Activated effector memory CD4-positive, alpha-beta T cell treated with Interleukin-2 at 50 U/mL for 16 hours (primary cell): ENCODE results near the gene CSTPP1.
"Not testable (repeated sequence)": the region's sequence is repeated elsewhere in the genome, so short reads cannot be mapped to it uniquely, and the experiment has no call there.

Experiments
- DNase-seq: peaks from one replicate; pipeline ENCODE4 v3.0.0-alpha.2; 2020

CSTPP1 gene

GRCh38 chr11:47106798-47107411 lies 170.3 kb downstream of the CSTPP1 start:
- DNase-seq = no peak

GRCh38 chr11:47107744-47108143 lies 171.2 kb downstream of the CSTPP1 start:
- DNase-seq = no peak

- DNase-seq = no peak
Measured at GRCh38 chr11:47108214-47108613, 171.7 kb downstream of the CSTPP1 start.

- DNase-seq = no peak
Measured at GRCh38 chr11:47109051-47109726, 172.6 kb downstream of the CSTPP1 start.

GRCh38 chr11:47109727-47110246 lies 173.2 kb downstream of the CSTPP1 start:
- DNase-seq = no peak

- no peak for DNase-seq
Measured at GRCh38 chr11:47111318-47111804, 174.8 kb downstream of the CSTPP1 start.

- not testable (repeated sequence) for DNase-seq
Measured at GRCh38 chr11:47112941-47113340, 176.4 kb downstream of the CSTPP1 start.

- peak; percentile 12 for DNase-seq
Measured at GRCh38 chr11:47118958-47119688, 182.6 kb downstream of the CSTPP1 start.

- no peak for DNase-seq
Measured at GRCh38 chr11:47121056-47121455, 184.5 kb downstream of the CSTPP1 start.

GRCh38 chr11:47121731-47122130 lies 185.2 kb downstream of the CSTPP1 start:
- DNase-seq = no peak

GRCh38 chr11:47123094-47123493 lies 186.5 kb downstream of the CSTPP1 start:
- DNase-seq = no peak

- no peak for DNase-seq
Measured at GRCh38 chr11:47124675-47125074, 188.1 kb downstream of the CSTPP1 start.

GRCh38 chr11:47125083-47125482 lies 188.5 kb downstream of the CSTPP1 start:
- no peak for DNase-seq

- no peak for DNase-seq
Measured at GRCh38 chr11:47127213-47127612, 190.7 kb downstream of the CSTPP1 start.

- no peak for DNase-seq
Measured at GRCh38 chr11:47130543-47130942, 194.0 kb downstream of the CSTPP1 start.

- no peak for DNase-seq
Measured at GRCh38 chr11:47131136-47131535, 194.6 kb downstream of the CSTPP1 start.

GRCh38 chr11:47132490-47132889 lies 195.9 kb downstream of the CSTPP1 start:
- DNase-seq = no peak

GRCh38 chr11:47132981-47133380 lies 196.4 kb downstream of the CSTPP1 start:
- no peak for DNase-seq

GRCh38 chr11:47136327-47136726 lies 199.8 kb downstream of the CSTPP1 start:
- no peak for DNase-seq

- no peak for DNase-seq
Measured at GRCh38 chr11:47136921-47137320, 200.4 kb downstream of the CSTPP1 start.

- no peak for DNase-seq
Measured at GRCh38 chr11:47137476-47137875, 200.9 kb downstream of the CSTPP1 start.

GRCh38 chr11:47139878-47140277 lies 203.3 kb downstream of the CSTPP1 start:
- DNase-seq = no peak

GRCh38 chr11:47143322-47143721 lies 206.8 kb downstream of the CSTPP1 start:
- DNase-seq = no peak

- no peak for DNase-seq
Measured at GRCh38 chr11:47144541-47144940, 208.0 kb downstream of the CSTPP1 start.
